CD4-positive, alpha-beta T cell treated with Interleukin-15 for 4 hours (primary cell): ENCODE results near the gene ROBO3.

ENCODE experiments used
- DNase-seq: peaks from one replicate; pipeline ENCODE4 v3.0.0-alpha.2; 2020; ENCODE audit warnings: low spot score

The ROBO3 gene

DNA sequence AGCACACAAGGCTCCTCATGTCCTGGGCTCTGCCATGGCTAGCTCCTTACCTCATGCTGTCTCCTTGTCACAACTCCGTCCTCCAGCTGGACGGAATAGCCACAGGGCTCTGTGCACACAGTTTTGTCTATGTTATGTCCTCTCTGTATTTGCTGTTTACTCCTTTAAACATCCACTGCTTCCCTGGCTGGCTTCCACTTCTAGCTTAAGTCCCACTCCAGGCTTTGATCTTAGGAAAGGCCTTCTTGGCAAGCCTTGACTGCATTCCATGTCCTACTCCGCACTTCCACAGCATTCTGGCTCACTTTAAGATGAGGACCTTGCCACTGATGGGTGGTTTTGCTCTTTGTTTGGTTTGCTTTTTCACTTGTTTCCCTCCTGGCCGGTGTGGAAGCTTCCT, 22.9 kb upstream of the ROBO3 start:
- no peak for DNase-seq

DNA sequence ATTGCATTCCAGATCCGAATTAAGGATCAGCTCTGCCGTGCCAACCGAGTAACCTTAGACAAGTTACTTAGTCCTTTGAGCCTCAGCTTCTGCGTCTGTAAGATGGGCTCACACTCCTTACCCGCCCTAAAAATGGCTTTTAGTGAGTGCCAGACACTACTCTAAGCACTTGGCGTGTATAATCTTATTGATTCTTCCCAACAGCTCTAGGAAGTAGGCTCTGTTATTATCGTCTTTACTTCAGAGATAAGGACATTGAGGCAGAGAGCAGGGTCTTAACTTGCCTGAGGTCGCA, 21.7 kb upstream of the ROBO3 start:
- DNase-seq: no peak

DNA sequence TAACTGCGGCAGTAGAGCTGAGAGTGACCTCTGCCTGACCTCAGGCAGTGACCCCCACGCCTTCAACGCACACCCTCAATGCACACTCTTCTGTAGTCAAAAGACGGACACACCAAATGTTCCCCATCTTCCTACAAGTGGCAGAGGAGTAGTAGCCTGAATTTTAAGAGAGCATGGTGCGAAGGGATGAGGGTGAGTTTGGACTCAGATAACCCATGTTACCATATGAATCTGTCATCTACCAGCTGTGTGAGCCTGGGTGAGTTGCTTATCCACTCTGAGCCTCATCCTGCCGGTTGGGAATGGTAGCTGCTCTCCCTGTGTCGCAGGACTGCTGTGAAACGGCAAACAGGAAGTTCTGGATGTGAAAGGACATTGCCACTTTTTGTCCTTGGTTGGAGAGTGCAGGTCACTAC, 20.6 kb upstream of the ROBO3 start:
- no peak for DNase-seq

DNA sequence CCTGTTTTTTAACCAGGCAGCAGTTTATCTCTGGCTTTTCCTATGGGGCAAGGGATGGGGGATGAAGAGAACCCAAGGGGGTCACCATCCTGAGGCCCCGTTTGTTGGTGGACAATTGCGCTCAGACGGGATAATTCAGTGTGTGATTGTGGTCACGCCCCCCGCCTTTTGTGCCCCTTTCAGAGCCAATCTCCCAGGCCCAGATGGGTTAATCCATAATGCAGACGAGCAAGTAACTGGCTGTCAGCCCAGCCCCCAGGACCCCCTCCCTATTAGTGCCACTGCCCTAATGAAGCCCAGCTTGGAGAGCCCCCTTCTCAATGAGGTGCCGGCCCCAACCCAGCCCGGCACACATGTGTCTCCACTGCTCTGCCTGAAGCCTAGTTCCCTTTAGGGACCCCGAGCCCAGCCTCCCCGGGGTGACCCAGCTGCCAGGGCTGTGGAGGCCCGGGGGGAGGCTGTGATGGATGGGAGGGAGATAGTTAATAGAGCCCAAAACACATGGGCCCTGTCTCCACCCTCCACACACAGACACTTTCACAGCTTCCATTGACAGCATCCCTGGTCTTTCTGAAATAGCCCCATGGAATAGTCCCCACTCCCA, 19.1 kb upstream of the ROBO3 start:
- no peak for DNase-seq

DNA sequence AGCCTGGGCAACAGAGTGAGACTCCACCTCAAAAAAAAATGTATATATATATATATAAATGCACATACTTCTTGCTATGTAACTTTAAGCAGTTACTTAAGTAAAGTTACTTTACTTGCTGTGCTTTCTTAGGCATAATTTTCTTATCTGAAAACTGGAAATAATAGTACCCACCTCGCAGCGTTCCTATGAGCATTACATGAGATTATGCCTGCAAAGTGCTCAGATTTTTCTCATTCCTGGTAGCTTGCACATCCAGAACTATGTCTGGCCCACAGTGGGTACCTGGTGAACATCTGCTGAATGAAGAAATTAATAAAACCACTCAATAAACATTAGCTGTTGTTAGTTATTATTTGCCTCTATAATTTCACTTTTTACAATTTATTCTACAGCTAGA, 6.1 kb upstream of the ROBO3 start:
- DNase-seq: no peak

DNA sequence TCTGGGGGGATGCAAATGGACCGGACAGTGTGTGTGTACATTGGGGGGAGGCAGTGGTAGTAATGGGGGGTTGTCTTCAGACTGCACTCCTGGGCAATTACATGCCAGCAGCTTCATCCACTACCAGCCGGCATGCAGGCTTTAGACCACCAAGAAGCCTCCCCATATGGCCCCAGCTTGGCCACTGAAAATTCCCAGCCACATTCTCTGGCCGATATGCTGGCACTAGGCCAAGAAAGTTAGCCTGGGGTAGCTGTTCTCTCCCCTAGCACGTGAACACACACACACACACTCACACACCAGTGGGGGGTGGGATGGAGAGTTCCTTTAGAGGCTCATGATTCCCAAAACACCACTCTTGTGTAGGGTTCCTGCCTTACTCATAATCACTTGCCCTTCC, 3.6 kb upstream of the ROBO3 start:
- DNase-seq: no peak

DNA sequence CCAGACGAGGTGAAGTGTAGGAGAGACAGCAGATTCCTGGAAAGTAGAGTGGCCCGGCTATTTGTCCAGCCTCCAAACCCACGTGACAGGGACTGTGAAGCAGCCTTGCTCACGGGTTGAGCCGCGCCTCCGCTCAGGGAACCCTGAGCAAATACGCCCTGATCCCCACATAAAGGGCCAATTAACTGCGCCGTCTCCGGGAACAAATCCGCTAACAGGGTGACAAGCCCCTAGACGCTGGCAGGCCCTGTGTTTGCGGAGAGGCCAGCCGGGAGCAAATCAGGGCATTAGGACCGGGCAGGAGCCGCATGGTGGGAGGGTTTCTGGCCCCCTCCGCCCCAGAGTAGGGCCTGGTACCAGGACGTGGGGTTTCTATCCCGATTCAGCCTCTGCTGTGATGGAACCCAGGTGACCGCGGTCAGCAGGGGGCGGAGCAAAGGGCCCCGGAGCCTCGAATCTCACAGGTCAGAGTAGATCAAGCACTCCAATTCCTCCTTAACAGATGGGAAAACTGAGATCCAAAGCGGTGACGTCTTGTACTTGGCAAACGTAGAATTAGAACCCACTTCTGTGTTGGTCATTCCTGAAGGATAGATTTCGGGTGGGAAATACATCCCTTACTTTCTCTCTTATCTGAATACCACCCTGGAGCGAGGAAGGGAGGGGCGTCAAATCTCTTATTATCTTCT, 2.0 kb upstream of the ROBO3 start:
- no peak for DNase-seq

DNA sequence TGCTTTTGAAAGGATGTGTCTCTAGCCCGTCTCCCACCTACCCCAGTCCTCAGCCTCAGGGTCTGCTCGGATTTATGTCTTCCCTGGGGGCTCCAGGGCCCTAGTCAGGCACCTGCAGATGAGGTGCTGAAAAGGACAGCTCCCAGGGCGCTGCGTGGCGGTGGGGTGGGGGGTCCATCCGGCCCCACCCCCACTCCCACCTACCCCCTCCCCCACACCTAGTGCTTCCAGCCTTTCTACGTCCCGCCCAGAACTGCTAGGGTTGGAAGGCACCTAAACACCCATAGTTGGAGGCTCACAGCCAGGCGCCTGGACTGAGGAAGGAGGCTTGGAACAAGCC, 1.4 kb upstream of the ROBO3 start:
- no peak for DNase-seq

DNA sequence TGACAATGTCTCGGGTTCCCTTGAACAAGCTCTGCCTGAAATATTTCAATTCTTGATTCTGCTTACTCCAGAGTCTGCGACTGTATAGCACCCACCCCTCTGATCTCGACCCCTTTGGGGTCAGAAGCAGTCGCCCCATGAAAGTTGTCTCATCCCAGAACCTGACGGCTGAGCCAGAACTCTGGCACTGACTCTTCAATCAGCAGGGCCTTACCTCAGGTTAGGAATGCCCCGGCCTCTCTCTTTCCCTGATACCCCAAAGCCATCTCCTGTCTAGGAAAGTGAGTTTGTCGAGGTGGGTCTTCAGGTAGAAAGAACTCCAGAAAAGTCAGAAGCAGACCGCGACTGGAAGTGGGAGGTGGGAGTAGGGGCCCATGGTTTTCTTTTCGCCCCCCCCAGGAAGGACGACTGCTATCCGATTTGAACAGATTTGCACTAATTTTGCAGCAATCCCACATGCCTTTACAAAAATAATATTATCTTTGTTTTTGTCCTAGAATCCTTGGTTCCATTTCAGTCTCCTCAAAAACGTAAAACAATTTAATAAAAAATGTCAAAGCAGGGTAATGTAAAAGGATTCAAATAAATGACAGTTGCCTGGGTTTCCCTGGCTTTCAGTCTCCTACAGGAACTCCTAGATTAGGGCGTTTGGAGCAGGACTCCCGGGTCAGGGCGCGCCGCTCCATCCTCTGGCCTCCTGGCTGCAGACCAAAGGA, 898 bp upstream of the ROBO3 start:
- no peak for DNase-seq

DNA sequence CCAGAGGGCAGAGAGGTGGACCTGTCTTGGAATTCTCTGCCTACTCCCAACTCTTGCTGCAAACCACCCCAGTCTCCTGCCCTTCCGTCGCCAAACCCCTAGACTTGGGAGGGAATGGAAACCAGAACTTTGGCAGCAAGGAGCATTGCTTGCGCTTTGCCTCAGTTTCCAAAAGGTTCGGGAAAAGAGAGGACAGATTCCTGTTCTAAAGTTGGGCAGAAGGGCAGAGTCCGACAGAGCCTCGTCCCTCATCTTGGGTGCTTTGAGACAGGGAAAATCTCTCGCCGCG, 396 bp upstream of the ROBO3 start:
- no peak for DNase-seq

DNA sequence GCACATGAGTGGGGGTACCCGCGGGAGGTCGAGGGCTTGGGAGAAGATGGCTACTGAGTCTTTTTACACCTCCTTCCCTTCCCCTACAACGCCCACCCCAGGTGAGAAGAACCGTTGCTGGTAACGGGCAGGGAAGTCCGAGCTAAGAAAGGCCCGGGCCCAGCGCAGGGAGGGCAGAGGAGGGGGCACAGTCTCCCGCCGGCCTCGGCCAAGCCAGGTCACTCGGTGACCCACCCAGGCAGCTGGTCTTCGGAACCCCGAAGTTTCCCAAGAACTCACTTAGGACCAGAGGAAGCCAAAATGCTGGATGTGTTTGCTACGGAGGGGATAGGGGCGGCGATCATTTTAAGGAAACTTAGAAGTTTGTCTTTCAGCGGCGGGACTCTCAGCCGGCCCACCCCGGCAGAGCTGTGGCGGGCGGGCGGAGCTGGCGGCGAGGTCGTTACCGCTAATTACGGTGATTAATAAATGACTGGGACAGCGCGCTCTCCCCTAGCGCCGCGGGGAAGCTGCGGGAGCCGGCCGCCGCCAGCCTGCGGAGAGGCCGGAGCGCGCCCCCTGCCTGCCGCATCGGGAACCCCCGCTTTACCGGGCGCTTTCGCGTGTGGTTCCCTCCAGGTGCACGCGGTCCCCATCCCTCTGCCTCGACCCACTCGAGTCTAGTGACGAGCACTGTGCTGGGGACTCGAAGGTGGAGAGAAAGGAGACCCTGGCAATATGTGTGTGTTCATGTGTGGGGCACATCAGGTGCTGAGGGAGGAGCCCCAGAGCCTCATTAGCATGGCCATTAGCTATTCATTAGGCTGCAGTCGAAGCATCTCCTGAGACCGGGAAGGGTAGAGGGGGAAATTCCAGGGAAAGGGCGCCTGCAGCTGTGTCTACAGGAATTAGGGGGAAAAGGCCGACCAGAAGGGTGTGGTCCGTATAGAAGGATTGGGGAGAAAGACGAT, 945 bp downstream of the ROBO3 start:
- DNase-seq: peak; percentile 31

DNA sequence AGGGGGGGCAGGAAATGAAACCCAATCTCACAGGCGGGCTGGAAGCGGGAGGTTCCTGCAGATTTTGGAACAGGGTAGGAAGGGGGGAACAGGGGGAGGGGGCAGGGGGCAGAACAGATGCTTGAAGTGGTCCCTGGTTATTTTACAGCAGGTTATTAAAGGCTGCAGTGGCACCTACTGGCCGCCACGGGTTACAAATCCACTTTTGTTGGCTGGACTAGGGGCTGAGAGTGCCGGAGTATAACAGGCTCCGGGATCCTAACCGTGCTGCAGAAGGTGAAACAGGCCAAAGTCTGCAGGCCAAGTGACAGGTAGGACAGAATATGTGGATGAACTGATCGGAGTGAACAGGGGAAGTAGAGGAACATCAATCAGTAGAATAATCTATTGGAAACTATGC, 2.5 kb downstream of the ROBO3 start:
- no peak for DNase-seq

DNA sequence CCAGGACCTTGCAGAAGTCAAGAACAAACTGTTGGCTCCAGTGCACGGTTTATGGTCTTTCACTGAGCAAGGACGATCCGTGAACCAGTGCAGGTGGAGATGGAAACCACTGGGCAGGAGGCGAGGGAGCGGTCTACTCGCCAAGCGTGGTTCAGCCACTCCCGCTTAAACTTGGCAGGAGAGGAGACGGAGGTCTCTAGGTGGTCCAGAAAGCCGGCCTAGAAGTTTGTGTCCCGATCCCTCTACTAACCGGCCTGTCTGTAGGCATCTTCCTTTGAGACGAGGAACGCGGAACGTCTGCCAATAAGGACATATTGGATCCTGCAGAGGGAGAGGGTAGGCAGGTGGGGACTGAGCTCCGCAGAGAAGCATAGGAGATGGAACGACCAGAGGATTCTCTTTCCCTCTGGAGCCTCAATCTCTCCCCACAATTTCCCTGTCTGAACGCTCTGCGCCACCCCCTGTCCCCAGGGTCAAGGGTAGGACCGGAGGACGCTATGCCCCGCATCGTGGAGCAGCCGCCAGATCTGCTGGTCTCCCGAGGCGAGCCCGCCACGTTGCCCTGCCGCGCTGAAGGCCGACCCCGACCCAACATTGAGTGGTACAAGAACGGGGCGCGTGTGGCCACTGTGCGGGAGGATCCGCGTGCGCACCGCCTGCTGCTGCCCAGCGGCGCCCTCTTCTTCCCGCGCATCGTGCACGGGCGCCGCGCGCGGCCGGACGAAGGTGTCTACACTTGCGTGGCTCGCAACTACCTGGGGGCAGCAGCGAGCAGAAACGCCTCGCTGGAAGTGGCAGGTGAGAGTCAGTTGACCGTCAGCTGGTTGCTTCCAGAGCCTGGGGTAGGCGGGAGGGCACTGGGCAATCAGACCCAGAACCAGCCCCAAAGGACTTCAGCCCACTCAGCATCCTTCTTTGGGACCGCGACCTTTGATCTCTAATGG, 3.4 kb downstream of the ROBO3 start:
- no peak for DNase-seq

DNA sequence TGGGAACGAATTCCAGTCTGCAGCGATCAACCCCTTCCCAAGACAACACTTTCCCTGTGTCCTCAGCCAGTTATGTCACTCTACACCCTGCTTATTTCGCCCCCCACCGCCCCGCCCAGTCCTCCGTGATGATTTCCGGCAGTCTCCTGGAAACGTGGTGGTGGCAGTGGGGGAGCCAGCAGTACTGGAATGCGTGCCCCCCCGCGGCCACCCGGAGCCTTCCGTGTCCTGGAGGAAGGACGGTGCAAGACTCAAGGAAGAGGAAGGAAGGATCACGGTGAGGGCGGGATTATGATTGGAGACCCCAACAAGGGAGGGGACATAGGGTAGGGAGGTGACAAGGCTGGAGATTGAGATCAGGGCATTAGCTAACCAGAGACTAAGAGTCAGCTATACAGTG, 4.1 kb downstream of the ROBO3 start:
- no peak for DNase-seq

DNA sequence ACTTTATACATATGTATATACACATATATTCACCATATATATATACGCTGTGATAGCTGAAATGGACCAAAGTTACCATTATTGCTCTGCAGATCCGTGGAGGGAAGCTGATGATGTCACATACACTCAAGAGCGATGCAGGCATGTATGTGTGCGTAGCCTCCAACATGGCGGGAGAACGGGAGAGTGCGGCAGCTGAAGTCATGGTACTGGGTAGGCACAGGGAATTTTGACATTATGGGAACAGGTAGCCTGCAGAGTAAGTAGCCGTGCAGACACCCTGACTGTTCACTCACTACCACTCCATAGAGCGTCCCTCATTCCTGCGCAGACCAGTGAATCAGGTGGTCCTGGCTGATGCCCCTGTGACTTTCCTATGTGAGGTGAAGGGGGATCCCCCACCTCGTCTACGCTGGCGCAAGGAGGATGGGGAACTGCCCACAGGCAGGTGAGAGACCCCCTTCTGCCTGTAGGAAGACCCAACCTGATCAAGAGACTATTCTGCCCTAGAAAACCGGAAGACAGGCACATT, 4.7 kb downstream of the ROBO3 start:
- DNase-seq: no peak

DNA sequence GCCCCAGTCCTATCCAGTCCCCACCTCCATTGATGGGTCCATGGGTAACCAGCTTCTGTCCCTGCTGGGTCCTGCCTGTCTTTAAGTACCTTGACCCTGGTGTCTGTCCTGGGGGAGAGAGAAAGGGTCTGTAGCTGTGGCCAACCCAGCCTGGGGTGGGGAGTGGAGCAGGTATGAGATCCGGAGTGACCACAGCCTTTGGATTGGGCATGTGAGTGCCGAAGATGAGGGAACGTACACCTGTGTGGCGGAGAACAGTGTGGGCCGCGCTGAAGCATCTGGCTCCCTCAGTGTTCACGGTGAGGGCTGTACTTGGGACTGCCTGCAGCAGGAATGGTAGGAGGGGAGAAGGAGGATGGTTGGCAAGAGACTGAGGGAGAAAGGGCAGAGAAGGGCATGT, 5.2 kb downstream of the ROBO3 start:
- DNase-seq: no peak

DNA sequence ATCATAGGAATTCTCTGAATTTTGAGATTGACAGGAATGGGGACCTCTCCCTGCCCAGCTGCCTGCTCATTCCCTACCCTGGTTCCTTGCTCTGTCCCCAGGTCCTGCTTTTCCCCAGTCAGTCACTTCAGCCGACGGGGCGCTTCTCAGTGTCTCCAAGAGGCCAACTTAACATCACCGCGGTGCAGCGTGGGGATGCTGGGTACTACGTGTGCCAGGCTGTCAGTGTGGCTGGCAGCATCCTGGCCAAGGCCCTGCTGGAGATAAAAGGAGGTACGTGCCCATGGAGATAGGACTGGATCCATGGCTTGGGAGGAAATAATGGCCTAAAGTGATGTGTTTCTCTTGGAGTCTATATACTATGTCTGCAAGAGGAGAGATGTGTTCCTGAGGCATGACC, 7.0 kb downstream of the ROBO3 start:
- no peak for DNase-seq

DNA sequence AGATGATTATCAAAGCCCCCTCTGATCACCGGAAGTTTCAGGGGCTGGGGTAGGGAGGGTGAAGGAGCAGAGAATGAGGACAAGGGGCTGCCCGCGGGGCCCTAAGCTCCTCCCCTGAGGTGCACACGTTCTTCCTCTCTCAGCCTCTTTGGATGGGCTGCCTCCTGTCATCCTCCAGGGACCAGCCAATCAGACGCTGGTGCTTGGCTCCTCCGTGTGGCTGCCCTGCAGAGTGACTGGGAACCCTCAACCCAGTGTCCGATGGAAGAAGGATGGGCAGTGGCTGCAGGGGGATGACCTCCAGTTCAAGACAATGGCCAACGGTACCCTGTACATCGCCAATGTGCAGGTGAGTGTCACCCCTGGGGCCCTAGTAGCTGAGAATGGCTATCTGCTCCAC, 7.5 kb downstream of the ROBO3 start:
- no peak for DNase-seq

DNA sequence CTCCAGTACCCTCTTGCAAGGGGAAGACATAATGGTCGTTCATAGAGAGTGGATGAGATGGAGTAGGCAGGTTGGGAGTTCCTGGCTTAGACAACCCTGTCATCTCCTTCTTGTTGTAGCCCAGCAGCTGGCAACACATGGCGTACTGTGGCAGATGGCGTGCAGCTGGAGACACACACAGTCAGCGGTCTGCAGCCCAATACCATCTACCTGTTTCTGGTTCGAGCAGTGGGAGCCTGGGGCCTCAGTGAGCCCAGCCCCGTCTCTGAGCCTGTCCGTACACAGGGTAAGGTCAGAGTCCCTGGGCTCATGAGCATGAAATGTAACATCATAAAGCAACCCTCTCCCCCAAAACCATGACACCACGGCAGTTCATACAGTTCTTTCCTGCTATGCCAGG, 8.7 kb downstream of the ROBO3 start:
- DNase-seq: no peak

DNA sequence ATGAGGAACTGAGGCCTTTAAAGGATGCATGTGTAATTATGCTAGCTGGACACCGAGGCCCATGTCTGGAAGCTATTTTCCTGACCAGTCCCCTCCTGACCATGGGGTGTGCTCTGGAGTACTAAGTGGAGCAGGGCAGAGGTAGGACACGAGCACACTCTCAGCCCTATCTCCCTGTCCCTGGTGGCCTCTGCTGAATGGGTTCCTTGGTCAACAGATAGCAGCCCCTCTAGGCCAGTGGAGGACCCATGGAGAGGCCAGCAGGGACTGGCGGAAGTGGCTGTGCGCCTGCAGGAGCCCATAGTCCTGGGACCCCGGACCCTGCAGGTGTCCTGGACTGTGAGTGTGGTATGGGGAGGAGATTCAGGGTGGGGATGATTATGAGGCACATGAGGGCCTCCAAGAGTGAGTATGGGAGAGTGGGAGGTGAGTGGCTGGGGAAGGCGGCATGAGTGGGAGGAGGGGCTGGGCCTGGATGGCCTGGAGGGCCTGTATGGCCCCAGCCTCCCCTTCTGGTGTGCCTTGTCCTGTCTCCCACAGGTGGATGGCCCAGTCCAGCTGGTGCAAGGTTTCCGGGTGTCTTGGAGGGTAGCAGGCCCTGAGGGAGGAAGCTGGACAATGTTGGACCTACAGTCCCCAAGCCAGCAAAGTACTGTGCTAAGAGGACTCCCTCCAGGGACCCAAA, 9.5 kb downstream of the ROBO3 start:
- no peak for DNase-seq

DNA sequence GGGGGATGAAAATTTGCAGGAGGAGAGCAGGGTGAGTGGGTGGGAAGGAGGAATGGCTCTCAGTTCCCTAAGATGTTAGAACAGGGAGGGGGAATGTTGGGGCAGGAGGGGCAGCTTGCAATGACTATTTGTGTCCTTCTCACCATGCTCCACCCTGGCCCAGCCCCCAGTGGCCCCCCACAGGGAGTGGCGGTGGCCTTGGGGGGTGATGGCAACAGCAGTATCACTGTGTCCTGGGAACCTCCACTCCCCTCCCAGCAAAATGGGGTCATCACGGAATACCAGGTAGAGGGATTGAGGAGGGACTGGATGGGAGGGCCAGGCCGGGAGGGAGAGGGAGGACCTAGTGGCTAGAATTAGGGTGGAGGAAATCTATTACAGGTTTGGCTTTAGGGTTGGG, 10.2 kb downstream of the ROBO3 start:
- DNase-seq: no peak
